Activated CD8-positive, alpha-beta memory T cell treated with anti-CD3 and anti-CD28 coated beads, Interleukin-2, amount 50 U/mL, for 24 hours (primary cell): ENCODE results near the gene ANO1.
"Not testable (repeated sequence)": the region's sequence is repeated elsewhere in the genome, so short reads cannot be mapped to it uniquely, and the experiment has no call there.

Experiments
- DNase-seq: peaks from one replicate; pipeline ENCODE4 v3.0.0-alpha.2; 2020; ENCODE audit errors: extremely low read depth

ANO1 gene

GRCh38 chr11:70210051-70210501 is 132.0 kb downstream of the ANO1 start:
- no peak for DNase-seq

DNA sequence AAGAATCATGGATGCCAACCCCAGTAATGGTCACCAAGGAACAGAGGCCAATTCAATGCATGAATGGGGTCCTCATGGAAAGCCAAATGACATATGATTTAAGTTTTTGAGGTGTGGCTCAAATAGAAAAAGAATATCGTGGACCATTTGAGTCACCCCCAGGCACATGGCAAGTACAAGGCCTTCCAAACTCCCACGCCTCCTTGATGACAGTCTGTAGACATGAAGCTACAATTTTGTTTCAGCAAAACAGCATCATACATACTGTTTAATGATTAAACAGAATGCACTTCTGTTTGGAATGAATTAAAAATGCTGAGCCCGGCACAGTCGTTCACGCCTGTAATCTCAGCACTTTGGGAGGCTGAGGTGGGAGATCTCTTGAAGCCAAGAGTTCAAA is 132.4 kb downstream of the ANO1 start:
- no peak for DNase-seq

DNA sequence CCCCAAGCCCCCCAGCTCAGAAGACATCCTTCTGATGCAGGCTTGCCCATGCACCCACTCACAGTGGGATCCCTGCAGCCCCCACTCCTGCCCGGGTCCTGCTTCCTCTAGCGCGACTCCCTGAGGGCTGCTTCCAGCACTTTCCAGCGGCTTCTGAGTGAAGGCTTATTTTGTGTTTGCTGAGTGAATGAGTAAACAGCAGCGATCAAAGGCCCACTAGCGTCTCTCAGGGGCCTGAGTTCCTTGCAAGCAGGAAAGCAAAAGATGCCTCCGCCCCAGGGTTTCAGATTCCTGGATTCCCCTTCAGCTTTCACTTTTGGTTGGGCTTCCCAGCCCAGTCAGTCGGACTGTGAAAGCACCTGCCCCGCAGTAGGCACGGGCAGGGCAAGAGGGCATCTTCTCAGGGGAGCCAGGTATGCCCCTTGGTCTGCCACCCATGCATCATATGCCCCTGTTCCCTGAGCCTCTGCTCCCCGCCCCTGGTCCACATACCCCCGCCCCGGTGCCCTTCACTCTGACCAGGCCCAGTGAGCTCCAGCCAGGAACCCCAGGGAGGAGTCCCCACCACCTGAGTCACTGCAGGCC is 134.2 kb downstream of the ANO1 start:
- DNase-seq: no peak

DNA sequence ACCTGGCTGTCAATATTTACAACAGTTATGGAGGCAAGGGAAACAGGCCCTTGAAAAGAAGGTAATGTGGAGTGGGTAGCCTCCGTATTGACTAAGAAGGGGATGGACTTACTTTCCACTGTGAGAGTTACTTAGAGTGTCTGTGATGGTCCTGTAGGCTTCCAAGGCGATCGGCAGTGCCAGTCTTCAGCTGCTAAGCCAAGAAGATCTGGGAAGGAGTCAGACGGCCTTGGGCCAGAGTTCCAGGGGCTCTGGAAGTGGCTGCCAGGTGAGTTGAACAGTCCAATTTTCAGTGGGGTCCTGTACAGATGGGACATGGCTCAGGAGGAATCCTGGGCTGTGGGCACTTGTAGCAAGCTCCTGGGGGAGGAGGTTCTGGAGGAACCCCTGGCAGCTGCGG is 139.3 kb downstream of the ANO1 start:
- not testable (repeated sequence) for DNase-seq

- DNase-seq: not testable (repeated sequence)
Observed at GRCh38 chr11:70218076-70218475, 140.0 kb downstream of the ANO1 start.

- no peak for DNase-seq
Observed at GRCh38 chr11:70220136-70220535, 142.0 kb downstream of the ANO1 start.

GRCh38 chr11:70220920-70221319 is 142.8 kb downstream of the ANO1 start:
- no peak for DNase-seq

- DNase-seq: no peak
Observed at GRCh38 chr11:70225681-70226177, 147.6 kb downstream of the ANO1 start.

DNA sequence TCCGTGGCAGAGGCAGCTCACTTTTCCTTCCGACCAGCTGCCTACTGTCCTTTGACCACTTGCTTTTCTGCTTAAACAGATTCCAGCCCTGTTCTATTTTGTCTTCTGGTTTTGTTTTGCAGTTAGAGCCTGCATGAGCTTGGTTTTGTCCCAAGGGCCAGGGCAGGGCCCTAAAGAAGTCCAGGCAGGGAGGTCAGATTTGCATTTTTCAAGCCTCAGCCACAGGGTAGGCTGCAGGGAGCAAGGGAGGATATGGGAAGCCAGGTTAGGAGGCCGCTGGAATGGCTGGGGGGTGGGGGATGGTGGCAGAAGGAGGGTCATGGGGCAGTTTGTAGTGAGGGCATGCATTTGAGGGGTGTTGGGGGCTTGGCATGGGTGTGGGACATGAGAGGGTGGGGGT is 148.1 kb downstream of the ANO1 start:
- DNase-seq: no peak

DNA sequence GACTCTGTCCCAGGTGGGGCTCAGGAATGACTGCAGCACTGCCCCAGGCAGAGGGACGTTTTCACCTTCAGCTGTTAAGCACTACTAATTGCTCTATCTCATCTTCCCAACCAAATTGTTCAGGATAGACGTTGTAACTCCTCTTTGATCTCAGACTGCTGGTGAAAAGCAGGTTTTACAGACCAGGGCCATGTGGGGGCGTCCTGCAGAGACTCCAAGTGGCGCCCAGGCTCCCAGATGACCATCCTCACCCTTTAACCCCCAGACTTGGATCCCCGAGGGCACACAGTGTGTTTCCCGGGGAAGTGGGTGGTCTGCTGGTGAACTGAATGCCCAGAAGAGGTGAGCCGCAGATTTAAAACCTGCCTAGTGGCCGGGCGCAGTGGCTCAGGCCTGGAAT is 148.8 kb downstream of the ANO1 start:
- no peak for DNase-seq

DNA sequence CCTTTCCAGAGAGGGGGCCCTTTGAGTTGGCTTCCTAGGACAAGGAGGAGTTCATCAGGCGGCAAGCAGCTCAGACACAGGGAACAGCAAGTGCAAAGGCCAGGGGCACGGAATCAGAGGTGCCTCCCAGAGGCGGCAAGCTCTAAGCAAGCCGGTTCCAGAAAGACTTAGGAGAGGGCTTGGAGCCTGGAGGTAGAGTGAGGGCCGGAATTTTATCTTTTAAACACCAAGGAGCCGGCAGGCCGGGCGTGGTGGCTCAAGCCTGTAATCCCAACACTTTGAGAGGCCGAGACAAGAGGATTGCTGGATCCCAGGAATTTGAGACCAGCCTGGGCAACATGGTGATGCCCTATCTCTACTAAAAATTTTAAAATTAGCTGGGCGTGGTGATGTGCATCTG is 151.6 kb downstream of the ANO1 start:
- DNase-seq: no peak

GRCh38 chr11:70230151-70230839 is 152.2 kb downstream of the ANO1 start:
- no peak for DNase-seq

DNA sequence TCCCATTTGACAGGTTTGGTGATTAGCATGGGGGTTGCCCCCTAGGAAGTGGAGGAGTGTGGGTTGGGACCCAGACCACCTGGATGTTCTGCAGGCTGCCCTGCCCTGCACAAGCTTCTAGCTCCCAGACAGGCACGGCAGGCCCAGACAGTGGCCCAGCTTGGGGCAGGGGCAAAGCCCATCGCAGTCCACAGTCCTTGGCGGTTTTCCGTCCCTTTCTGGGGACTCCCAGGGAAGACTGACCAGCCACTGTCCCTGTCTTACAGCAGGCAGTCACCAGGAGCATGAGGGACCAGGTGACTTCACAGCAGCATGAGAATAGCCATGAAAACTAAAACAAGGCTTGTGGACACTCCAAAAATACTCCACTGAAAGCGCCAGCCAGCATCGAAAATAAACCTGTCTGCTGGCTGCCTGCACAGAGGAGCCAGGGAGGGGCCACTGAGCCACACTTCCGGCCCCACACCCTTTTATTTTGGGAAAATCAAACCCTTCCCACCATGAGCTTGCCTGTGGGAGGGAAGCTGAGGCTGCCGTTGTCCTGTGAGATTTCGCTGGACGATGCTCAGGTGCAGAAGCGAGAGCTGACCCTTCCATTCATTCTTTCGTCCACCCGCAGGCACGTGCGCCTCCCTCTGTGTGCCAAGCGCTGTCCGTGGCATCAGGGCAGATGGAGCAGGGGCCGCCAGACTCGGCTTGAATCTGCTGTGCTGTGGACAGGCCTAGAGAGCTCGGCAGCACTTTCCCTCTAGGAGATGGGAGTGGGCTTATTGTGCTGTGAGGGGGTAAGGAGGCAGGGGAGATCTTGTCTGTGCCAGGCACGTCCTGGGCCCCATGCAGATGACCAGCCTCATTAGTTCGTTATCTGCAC is 153.0 kb downstream of the ANO1 start:
- DNase-seq: no peak

DNA sequence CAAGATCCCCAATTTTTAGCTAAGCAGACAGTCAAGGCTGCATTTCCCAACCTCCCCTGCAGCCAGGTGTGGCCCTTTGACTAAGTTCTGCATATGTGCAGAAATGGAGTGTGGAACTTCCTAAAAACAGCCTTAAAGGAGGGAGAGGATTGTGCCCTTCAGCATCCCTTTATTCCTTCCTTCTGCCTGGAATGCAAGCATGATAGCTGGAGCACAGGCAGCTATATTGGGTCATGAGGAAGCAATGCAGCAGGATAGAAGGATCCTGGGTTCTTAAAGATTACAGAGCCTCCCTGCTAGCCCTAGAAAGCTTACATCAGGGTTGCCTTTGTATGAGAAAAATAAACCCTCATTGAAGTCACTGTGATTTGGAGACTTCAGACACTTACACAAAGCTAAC is 154.9 kb downstream of the ANO1 start:
- DNase-seq: no peak

DNA sequence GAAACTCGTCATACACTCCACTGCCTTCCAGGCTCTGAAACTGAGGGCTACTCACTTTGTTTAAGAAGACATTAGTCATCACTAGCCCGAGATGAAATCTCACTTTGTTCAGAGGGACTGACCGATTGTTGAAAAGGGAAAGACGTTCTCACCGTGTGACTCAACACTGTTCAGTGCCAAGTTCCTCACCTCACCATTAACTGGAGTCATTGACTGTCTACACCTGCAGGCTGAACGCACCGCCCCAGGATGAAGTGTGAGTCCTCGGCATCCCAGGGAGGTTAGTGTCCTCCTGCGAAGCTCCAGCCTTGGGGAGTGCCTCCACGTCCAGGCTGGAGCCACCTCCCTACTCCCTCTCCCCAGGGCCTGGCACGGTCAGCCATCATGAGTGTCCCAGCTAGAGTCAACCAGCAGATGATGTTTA is 155.4 kb downstream of the ANO1 start:
- DNase-seq: no peak

GRCh38 chr11:70233962-70234361 is 155.8 kb downstream of the ANO1 start:
- DNase-seq: no peak
